Breast epithelium (tissue), 3 donors: ENCODE measurements around the gene ERF.

Source experiments
- POLR2A ChIP-seq: fragments of 450-650 bp; IDR thresholded peaks from one replicate; pipeline ENCODE4 v1.6.1; 2016; ENCODE audit warnings: antibody characterized with exemption, mild to moderate bottlenecking, moderate library complexity
- TF ChIP-seq, protein P1 (sequence below), 3 donors: fragments of 450-650 bp; IDR thresholded peaks; one replicate each; pipeline ENCODE4 v1.5.1; 2016 to 2017; ENCODE audit warnings: antibody characterized with exemption in 3 of 3, mild to moderate bottlenecking in 3 of 3, moderate library complexity in 3 of 3

DNA sequence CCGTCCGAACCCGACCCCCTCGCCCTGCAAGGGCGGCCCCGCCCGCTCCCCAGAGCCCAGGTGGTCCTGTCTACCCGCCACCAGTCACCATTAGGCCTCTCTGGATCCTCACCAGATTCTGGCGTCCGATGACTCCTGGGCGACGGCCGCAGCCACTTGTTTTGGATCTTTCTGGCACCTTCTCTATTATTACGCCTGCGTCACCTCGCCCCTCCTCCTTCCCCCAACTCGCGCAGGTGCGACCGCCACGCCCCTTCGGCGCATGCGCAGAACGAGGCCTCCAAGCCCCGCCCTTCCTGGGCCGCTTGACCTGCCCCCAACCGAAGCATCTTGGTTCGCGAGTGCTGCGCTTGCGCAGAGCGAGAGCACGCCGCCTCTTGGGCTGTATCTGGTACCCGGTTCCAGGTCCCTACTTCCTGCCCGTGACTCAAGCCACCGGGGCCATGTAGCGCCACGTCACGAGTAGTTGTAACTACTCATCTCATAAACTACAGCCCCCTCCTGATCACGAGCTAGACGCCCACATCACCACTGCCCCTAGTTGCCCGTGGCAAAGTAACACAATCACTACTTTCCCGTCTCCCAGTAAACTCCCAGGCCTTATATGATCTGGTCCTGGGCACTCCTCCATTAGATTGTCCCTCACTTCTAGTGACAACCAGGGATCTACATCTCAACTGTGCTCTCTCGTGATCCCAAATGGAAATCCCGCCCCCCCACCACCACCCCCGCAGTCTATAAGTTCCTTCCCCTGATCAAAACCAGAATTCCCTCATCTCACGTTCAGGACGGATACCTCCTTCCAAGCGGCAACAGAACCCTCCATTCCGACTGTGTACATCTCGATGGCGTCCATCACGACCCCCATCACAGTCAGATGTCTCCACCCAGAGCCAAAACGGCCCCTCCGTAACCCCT, 37.1 kb downstream of the ERF start, which contains the start of gene DEDD2:
- TF ChIP-seq, protein P1, sequence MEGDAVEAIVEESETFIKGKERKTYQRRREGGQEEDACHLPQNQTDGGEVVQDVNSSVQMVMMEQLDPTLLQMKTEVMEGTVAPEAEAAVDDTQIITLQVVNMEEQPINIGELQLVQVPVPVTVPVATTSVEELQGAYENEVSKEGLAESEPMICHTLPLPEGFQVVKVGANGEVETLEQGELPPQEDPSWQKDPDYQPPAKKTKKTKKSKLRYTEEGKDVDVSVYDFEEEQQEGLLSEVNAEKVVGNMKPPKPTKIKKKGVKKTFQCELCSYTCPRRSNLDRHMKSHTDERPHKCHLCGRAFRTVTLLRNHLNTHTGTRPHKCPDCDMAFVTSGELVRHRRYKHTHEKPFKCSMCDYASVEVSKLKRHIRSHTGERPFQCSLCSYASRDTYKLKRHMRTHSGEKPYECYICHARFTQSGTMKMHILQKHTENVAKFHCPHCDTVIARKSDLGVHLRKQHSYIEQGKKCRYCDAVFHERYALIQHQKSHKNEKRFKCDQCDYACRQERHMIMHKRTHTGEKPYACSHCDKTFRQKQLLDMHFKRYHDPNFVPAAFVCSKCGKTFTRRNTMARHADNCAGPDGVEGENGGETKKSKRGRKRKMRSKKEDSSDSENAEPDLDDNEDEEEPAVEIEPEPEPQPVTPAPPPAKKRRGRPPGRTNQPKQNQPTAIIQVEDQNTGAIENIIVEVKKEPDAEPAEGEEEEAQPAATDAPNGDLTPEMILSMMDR (IDR thresholded peaks at IDR 0.05) = no peak
- peak; percentile 49 for TF ChIP-seq POLR2A
